ENCODE results near the gene KCTD21. TPM values are rescaled to one million over a fixed set of nuclear protein-coding genes. Genes with fewer than 3 reads are reported as not detected.

The KCTD21 gene
- total and polyA plus RNA-seq, 10 of the 15 experiments (the other 5 are each of a cell fraction or from before 2014, with no cell fraction given), result 0.63 to 5.4 (median 3.6) TPM

DNA sequence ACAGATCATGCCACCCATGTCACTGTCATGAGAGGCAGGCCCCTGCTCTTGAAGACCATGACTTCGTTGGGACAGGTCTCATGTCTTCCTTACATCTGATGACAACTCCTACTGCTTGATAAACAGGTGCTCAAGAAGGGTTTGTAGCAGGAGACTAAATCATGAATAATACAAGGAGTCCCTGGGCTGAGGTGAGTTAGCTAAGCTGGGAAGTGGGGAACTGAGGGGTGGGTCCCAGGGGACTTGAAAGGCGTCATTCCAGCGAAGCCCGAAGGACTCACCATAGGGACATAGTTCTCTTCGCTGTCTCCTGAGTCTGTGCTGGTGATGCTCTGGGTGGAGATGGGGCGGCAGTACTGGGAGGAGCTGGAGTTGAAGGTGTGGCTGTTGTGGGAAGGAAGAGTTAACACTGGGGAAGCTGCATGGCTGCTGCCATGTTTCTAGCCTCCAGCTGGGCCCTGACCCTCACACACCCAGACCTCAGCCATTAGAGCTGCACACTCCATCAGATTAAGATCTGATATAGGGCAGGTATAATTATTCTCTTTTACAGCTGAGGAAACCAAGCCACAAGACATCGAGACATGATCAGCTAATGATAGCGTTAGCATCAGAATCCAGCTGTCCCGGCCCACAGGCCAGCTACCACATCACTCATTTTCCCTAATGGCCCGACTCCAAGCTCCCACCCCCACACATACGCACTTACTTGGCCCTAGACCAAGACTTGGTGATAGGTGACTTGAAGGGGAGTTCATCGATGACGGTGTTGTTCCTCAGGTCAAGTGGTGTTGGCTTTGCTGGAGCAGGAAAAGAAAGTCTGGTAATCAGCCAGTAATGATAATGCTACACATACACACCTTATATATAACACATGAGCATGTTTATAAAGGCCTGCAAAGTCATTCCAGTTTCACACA, 33.2 kb upstream of the KCTD21 start:
- Histone ChIP-seq H3K27me3 (replicated peaks in 1 of 2; ENCODE audit: control insufficient read depth in 2 of 2, insufficient read depth in 2 of 2, low read length in 1 of 2) (no peaks in the 10 kb centered on the region), H3K4me1 (ENCODE audit: control insufficient read depth, insufficient read depth, low read length) (peaks cover 41% of the 10 kb centered on the region), H3K27ac (ENCODE audit: control insufficient read depth, insufficient read depth) (no peak overlapping the region), H3K9ac (ENCODE audit: control insufficient read depth, insufficient read depth, low read length) (no peak overlapping the region), H3K9me3 (replicated peaks; ENCODE audit: control insufficient read depth, insufficient read depth, low read length) (no peaks in the 10 kb centered on the region), H3K79me2 (ENCODE audit: control insufficient read depth, insufficient read depth, low read length) (no peaks in the 10 kb centered on the region), H3K4me3 (no peak overlapping the region), H3K4me2 (ENCODE audit: control insufficient read depth, insufficient read depth) (no peak overlapping the region), H4K20me1 (ENCODE audit: control insufficient read depth, insufficient read depth) (no peaks in the 10 kb centered on the region), H2AFZ (ENCODE audit: control insufficient read depth, low read depth, low read length) (no peak overlapping the region), H3K36me3 (ENCODE audit: control insufficient read depth in 2 of 2, insufficient read depth in 2 of 2, low read length in 1 of 2) (peaks cover 0 to 6% of the 10 kb centered on the region in 2 experiments; a peak in 1 of 4 replicates)
- ATAC-seq (no peak), DNase-seq (ENCODE audit: low read depth, low spot score) (no peak), FAIRE-seq (no peak)
- intact Hi-C loops (cut with micrococcal nuclease; ENCODE audit: unreplicated experiment) (loop anchor here (2.0 kb wide), 1 partner anchor 33 kb away; the partner anchor contains the start of genes KCTD21 and USP35), in situ Hi-C loops (cut with MboI) (loop anchor here (5.0 kb wide), 1 partner anchor 341 kb away; no protein-coding TSS in a partner anchor)
- 99% methylated on average over 13 of the region's 13 CpGs for WGBS (ENCODE audit: insufficient coverage, insufficient replicate concordance, low lambda C conversion rate, missing lambda C conversion rate)
- POLR2A ChIA-PET, result no interaction called here
- no TSS peak for BruUV-seq (replicated peaks)
- RAD21 ChIA-PET (ENCODE audit: unreplicated experiment), result no interaction called here
- no peak for TF ChIP-seq ZNF622 (IDR thresholded peaks at IDR 0.05)
- no peak for TF ChIP-seq RAD51 (IDR thresholded peaks at IDR 0.05)
- no peak for TF ChIP-seq CBX3 (IDR thresholded peaks at IDR 0.05; ENCODE audit: borderline replicate concordance, low read depth)
- TF ChIP-seq, protein P1, sequence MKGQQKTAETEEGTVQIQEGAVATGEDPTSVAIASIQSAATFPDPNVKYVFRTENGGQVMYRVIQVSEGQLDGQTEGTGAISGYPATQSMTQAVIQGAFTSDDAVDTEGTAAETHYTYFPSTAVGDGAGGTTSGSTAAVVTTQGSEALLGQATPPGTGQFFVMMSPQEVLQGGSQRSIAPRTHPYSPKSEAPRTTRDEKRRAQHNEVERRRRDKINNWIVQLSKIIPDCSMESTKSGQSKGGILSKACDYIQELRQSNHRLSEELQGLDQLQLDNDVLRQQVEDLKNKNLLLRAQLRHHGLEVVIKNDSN (IDR thresholded peaks at IDR 0.05; ENCODE audit: borderline replicate concordance, extremely low read length, insufficient read depth, low read depth, low read length), result no peak
- TF ChIP-seq CREB1 (IDR thresholded peaks at IDR 0.05; ENCODE audit: low read depth), result no peak
- CTCF ChIA-PET, result interaction anchor here (1.6 kb wide), 1 partner anchor 343 kb away, joined by 5 read pairs; no protein-coding TSS in a partner anchor
- SMC1A ChIA-PET (ENCODE audit: uncharacterized antibody, unreplicated experiment), result no interaction called here

Data from GM12878 (cell line).